ENCODE data around the gene ZFYVE27.

DNA sequence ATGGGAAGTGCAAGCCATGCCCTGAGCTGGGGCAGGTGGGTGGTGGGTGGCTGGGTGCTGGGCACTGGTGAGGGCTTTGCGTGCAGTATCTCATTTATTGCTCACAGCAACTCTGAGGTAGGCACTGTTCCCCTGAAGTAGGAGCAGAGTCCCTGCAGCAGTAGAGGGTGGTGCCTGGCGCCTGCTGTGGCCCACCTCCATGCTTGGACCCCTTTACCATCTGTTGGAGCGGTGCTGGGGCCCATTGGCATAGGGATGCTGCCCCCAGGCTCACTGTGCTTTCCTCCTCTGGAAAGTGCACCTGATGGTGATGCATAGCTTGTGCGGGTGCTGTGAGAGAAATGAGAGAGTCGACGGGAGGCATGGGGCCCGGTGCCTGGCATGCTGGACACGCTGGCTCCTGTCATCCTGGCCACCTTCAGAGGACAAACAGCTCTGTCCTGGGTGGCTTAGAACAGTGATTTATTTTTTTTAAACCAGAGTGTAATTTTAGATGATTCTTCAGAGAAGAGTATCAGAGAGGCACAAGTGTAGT, 24.5 kb downstream of the ZFYVE27 start:
- TF ChIP-seq KLF16 (tag by site-specific recombination; IDR thresholded peaks at IDR 0.05) (no peak), ZIC2 (tag by site-specific recombination; IDR thresholded peaks at IDR 0.05) (no peak), ZNF76 (tag by site-specific recombination; IDR thresholded peaks at IDR 0.05; ENCODE audit: borderline replicate concordance, low read depth) (no peak), ZNF501 (tag by site-specific recombination; IDR thresholded peaks at IDR 0.05) (no peak), ZNF175 (tag by site-specific recombination; IDR thresholded peaks at IDR 0.05) (no peak), ZFP3 (tag by site-specific recombination; IDR thresholded peaks at IDR 0.05; ENCODE audit: low read depth) (no peak), ZNF571 (tag by site-specific recombination; IDR thresholded peaks at IDR 0.05) (no peak), ZNF658 (tag by site-specific recombination; IDR thresholded peaks at IDR 0.05) (no peak)
- TF ChIP-seq, protein P1, sequence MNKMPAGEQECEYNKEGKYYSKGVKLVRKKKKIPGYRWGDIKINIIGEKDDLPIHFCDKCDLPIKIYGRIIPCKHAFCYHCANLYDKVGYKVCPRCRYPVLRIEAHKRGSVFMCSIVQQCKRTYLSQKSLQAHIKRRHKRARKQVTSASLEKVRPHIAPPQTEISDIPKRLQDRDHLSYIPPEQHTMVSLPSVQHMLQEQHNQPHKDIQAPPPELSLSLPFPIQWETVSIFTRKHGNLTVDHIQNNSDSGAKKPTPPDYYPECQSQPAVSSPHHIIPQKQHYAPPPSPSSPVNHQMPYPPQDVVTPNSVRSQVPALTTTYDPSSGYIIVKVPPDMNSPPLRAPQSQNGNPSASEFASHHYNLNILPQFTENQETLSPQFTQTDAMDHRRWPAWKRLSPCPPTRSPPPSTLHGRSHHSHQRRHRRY (tag by site-specific recombination; IDR thresholded peaks at IDR 0.05), result no peak
- TF ChIP-seq, protein P2, sequence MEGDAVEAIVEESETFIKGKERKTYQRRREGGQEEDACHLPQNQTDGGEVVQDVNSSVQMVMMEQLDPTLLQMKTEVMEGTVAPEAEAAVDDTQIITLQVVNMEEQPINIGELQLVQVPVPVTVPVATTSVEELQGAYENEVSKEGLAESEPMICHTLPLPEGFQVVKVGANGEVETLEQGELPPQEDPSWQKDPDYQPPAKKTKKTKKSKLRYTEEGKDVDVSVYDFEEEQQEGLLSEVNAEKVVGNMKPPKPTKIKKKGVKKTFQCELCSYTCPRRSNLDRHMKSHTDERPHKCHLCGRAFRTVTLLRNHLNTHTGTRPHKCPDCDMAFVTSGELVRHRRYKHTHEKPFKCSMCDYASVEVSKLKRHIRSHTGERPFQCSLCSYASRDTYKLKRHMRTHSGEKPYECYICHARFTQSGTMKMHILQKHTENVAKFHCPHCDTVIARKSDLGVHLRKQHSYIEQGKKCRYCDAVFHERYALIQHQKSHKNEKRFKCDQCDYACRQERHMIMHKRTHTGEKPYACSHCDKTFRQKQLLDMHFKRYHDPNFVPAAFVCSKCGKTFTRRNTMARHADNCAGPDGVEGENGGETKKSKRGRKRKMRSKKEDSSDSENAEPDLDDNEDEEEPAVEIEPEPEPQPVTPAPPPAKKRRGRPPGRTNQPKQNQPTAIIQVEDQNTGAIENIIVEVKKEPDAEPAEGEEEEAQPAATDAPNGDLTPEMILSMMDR (tag by site-specific recombination; IDR thresholded peaks at IDR 0.05), result no peak
- TF ChIP-seq, protein P3, sequence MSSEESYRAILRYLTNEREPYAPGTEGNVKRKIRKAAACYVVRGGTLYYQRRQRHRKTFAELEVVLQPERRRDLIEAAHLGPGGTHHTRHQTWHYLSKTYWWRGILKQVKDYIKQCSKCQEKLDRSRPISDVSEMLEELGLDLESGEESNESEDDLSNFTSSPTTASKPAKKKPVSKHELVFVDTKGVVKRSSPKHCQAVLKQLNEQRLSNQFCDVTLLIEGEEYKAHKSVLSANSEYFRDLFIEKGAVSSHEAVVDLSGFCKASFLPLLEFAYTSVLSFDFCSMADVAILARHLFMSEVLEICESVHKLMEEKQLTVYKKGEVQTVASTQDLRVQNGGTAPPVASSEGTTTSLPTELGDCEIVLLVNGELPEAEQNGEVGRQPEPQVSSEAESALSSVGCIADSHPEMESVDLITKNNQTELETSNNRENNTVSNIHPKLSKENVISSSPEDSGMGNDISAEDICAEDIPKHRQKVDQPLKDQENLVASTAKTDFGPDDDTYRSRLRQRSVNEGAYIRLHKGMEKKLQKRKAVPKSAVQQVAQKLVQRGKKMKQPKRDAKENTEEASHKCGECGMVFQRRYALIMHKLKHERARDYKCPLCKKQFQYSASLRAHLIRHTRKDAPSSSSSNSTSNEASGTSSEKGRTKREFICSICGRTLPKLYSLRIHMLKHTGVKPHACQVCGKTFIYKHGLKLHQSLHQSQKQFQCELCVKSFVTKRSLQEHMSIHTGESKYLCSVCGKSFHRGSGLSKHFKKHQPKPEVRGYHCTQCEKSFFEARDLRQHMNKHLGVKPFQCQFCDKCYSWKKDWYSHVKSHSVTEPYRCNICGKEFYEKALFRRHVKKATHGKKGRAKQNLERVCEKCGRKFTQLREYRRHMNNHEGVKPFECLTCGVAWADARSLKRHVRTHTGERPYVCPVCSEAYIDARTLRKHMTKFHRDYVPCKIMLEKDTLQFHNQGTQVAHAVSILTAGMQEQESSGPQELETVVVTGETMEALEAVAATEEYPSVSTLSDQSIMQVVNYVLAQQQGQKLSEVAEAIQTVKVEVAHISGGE (tag by site-specific recombination; conservative IDR thresholded peaks at IDR 0.05; ENCODE audit: low read depth), result no peak

Data from HEK293 (cell line).